B cell (primary cell): ENCODE measurements around the gene CHTF8. TPM values are rescaled to one million over a fixed set of nuclear protein-coding genes. Genes with fewer than 3 reads are reported as not detected.

Experiments
- ATAC-seq: fragments of 200-7000 bp; cut with Tn5 transposase; one replicate; pipeline ENCODE4 v1.10.0; 2021; ENCODE audit warnings: low read depth, mild to moderate bottlenecking, moderate number of reproducible peaks, moderate library complexity
- CTCF ChIA-PET: fragments of 350-600 bp; sonication (Branson Sonifier 250); formaldehyde crosslinking; loops from one replicate; lab custom pipeline; 2021; ENCODE audit warnings: antibody characterized with exemption, inconsistent platforms; lab: Charles Lee
- POLR2A ChIA-PET: fragments of 350-600 bp; sonication (Branson Sonifier 250); formaldehyde crosslinking; loops from one replicate; lab custom pipeline; 2021; ENCODE audit warnings: antibody characterized with exemption; lab: Charles Lee
- DNase-seq: peaks from one replicate; pipeline ENCODE4 v3.0.0; 2013
- H2AFZ ChIP-seq: 2 replicates; pipeline ENCODE4 v1.6.1; 2012; ENCODE audit warnings: mild to moderate bottlenecking, low read depth, low read length; ENCODE audit not compliant: insufficient read depth, poor library complexity, severe bottlenecking
- H3K27ac ChIP-seq, 2 donors: 1 replicate in 1 of 2; 2 replicates in 1 of 2; pipeline ENCODE4 v1.5.1; 2012 to 2013; ENCODE audit warnings: low read length in 2 of 2, mild to moderate bottlenecking in 2 of 2, moderate library complexity in 1 of 2
- H3K27me3 ChIP-seq, 4 experiments: fragments of 200-600 bp in 1 of 4; sonication (generic) in 1 of 4; replicated peaks in 1 of 4; 1 replicate in 2 of 4; 2 replicates in 2 of 4; pipeline versions ENCODE4 v1.6.1 to v1.7.0; 2013 to 2016; ENCODE audit warnings: low read length in 3 of 4, mild to moderate bottlenecking in 2 of 4, mixed read lengths in 1 of 4, moderate library complexity in 1 of 4; ENCODE audit not compliant: insufficient read depth in 4 of 4, control insufficient read depth in 3 of 4; ENCODE audit errors: control extremely low read depth in 1 of 4
- H3K36me3 ChIP-seq, 2 experiments: replicated peaks in 1 of 2; 1 replicate in 1 of 2; 2 replicates in 1 of 2; pipeline versions ENCODE4 v1.6.1 to v1.7.1; 2013; ENCODE audit warnings: low read length in 1 of 2; ENCODE audit not compliant: insufficient read depth in 2 of 2, control insufficient read depth in 1 of 2; ENCODE audit errors: control extremely low read depth in 1 of 2, extremely low read depth in 1 of 2
- H3K4me1 ChIP-seq, 2 donors: fragments of 200-600 bp in 1 of 2; sonication (generic) in 1 of 2; 1 replicate in 1 of 2; 2 replicates in 1 of 2; pipeline versions ENCODE4 v1.5.1 to v1.6.1; 2013 to 2017; ENCODE audit warnings: low read length in 2 of 2; ENCODE audit not compliant: control insufficient read depth in 2 of 2, insufficient read depth in 2 of 2
- H3K4me2 ChIP-seq: replicated peaks from 2 replicates; pipeline ENCODE3; 2012; ENCODE audit warnings: mild to moderate bottlenecking, low read depth, low read length; ENCODE audit not compliant: poor library complexity, severe bottlenecking
- H3K4me3 ChIP-seq, 5 experiments: fragments of 200-600 bp in 1 of 5; sonication (generic) in 1 of 5; 1 replicate in 3 of 5; 2 replicates in 2 of 5; pipeline versions ENCODE4 v1.5.1 to v1.7.0; 2011 to 2016; ENCODE audit warnings: low read length in 4 of 5, mild to moderate bottlenecking in 4 of 5, low read depth in 2 of 5, control low read depth in 1 of 5, moderate library complexity in 1 of 5; ENCODE audit not compliant: insufficient read depth in 1 of 5; ENCODE audit errors: control extremely low read depth in 1 of 5, extremely low read depth in 1 of 5
- H3K79me2 ChIP-seq: fragments of 200-600 bp; sonication (generic); one replicate; pipeline ENCODE4 v1.6.0; 2016; ENCODE audit warnings: low read length; ENCODE audit not compliant: control insufficient read depth, insufficient read depth
- H3K9ac ChIP-seq: fragments of 200-600 bp; sonication (generic); 2 replicates; pipeline ENCODE4 v1.6.1; 2017; ENCODE audit warnings: mild to moderate bottlenecking, low read length, moderate library complexity
- H3K9me3 ChIP-seq, 3 donors: one replicate each; pipeline versions ENCODE4 v1.6.1 to v1.7.1; 2013; ENCODE audit warnings: low read length in 2 of 3; ENCODE audit not compliant: control insufficient read depth in 2 of 3, insufficient read depth in 1 of 3; ENCODE audit errors: control extremely low read depth in 1 of 3
- H4K20me1 ChIP-seq: 2 replicates; pipeline ENCODE4 v1.6.0; 2012; ENCODE audit warnings: mild to moderate bottlenecking, low read length; ENCODE audit not compliant: insufficient read depth, control insufficient read depth, poor library complexity, severe bottlenecking
- H3K27ac Mint-ChIP-seq: one replicate; pipeline ENCODE4 v1.8.0; 2021; ENCODE audit warnings: mixed read lengths
- H3K27me3 Mint-ChIP-seq: one replicate; pipeline ENCODE4 v1.8.0; 2021; ENCODE audit warnings: mixed read lengths
- H3K4me1 Mint-ChIP-seq: one replicate; pipeline ENCODE4 v1.8.0; 2021; ENCODE audit warnings: mixed read lengths
- H3K4me3 Mint-ChIP-seq: one replicate; pipeline ENCODE4 v1.8.0; 2021; ENCODE audit warnings: mixed read lengths
- H3K9me3 Mint-ChIP-seq: one replicate; pipeline ENCODE4 v1.8.0; 2022; ENCODE audit warnings: mixed read lengths; ENCODE audit not compliant: insufficient read depth
- EZH2 ChIP-seq: IDR thresholded peaks from 2 replicates; pipeline ENCODE4 v1.6.1; 2012; ENCODE audit warnings: borderline replicate concordance, low read depth, mild to moderate bottlenecking, moderate library complexity, low read length; ENCODE audit not compliant: insufficient read depth, poor library complexity, severe bottlenecking
- WGBS: methylation state at CpG from one replicate; pipeline ENCODE4 v1.1.5; 2013; ENCODE audit warnings: missing lambda C conversion rate; ENCODE audit not compliant: insufficient coverage; 5-methylcytosine and 5-hydroxymethylcytosine counted together
- intact Hi-C: fragments of 100-400 bp; cut with micrococcal nuclease; formaldehyde crosslinking; loops from one replicate; pipeline ENCODE4 v1.10.0; 2022
- polyA plus RNA-seq: library from polyadenylated mRNA; depleted of rRNA; stranded (reverse); fragments of >200 nt; gene quantifications from 2 replicates; pipeline ENCODE4 v1.2.3, GENCODE V29; 2012
- total RNA-seq, 2 donors: library from RNA; stranded (reverse); fragments of 120-200 nt in 1 of 2; gene quantifications; 1 replicate in 1 of 2; 2 replicates in 1 of 2; pipeline versions ENCODE4 v1.2.3 to v1.2.4, GENCODE V29; 2013 to 2022
- TF ChIP-seq, protein P1 (sequence below): fragments of 200-600 bp; IDR thresholded peaks from one replicate; pipeline ENCODE4 v1.8.0; 2022; ENCODE audit warnings: antibody characterized with exemption, mild to moderate bottlenecking

CHTF8 gene
- total and polyA plus RNA-seq, 2 donors (not counting 1 experiment from before 2014, with no cell fraction given), result 65.0 to 112 TPM

GRCh38 chr16:69107316-69107962 is 24.9 kb downstream of the CHTF8 start:
- peaks cover 0 to 3% (median 0%) of the 10 kb centered on the region in 3 donors for H3K9me3 ChIP-seq
- H3K9me3 Mint-ChIP-seq, result no peaks in the 10 kb centered on the region
- H3K27ac Mint-ChIP-seq, result no peak overlapping the region
- DNase-seq (no peak), ATAC-seq (no peak)
- peak overlapping the region; percentile 83 for H3K4me2 ChIP-seq
- ChIA-PET POLR2A (no interaction called here), CTCF (interaction anchor here (1.3 kb wide), 1 partner anchor 16 kb away, joined by 5 read pairs; no protein-coding TSS in a partner anchor)
- no peak for TF ChIP-seq EZH2
- TF ChIP-seq, protein P1, sequence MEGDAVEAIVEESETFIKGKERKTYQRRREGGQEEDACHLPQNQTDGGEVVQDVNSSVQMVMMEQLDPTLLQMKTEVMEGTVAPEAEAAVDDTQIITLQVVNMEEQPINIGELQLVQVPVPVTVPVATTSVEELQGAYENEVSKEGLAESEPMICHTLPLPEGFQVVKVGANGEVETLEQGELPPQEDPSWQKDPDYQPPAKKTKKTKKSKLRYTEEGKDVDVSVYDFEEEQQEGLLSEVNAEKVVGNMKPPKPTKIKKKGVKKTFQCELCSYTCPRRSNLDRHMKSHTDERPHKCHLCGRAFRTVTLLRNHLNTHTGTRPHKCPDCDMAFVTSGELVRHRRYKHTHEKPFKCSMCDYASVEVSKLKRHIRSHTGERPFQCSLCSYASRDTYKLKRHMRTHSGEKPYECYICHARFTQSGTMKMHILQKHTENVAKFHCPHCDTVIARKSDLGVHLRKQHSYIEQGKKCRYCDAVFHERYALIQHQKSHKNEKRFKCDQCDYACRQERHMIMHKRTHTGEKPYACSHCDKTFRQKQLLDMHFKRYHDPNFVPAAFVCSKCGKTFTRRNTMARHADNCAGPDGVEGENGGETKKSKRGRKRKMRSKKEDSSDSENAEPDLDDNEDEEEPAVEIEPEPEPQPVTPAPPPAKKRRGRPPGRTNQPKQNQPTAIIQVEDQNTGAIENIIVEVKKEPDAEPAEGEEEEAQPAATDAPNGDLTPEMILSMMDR, result no peak
- H3K36me3 ChIP-seq, result peaks cover 0 to 7% of the 10 kb centered on the region in 2 experiments
- peak overlapping the region; percentile 74 for H3K4me3 Mint-ChIP-seq
- H3K9ac ChIP-seq, result no peak overlapping the region
- peaks cover 16% of the 10 kb centered on the region for H3K4me1 Mint-ChIP-seq
- H3K27me3 ChIP-seq, result peaks cover 0 to 37% (median 25%) of the 10 kb centered on the region in 4 experiments
- no peak overlapping the region for H3K27ac ChIP-seq
- peaks cover 24 to 28% of the 10 kb centered on the region in 2 donors for H3K4me1 ChIP-seq
- no peak overlapping the region for H2AFZ ChIP-seq
- 11% methylated on average over 51 of the region's 52 CpGs for WGBS
- H3K27me3 Mint-ChIP-seq, result peaks cover 34% of the 10 kb centered on the region
- H3K4me3 ChIP-seq, result no peak overlapping the region
- intact Hi-C loops, result no loop called here
- H3K79me2 ChIP-seq, result no peaks in the 10 kb centered on the region
- H4K20me1 ChIP-seq, result peaks cover 41% of the 10 kb centered on the region
